LNCAP (cell line): Measurements from ENCODE around the gene HS3ST4.

ENCODE experiments used
- TF ChIP-seq, protein P1 (sequence below): fragments of 450-650 bp; IDR thresholded peaks from 2 replicates; pipeline ENCODE4 v1.5.1; 2017; ENCODE audit warnings: mild to moderate bottlenecking

The HS3ST4 gene

DNA sequence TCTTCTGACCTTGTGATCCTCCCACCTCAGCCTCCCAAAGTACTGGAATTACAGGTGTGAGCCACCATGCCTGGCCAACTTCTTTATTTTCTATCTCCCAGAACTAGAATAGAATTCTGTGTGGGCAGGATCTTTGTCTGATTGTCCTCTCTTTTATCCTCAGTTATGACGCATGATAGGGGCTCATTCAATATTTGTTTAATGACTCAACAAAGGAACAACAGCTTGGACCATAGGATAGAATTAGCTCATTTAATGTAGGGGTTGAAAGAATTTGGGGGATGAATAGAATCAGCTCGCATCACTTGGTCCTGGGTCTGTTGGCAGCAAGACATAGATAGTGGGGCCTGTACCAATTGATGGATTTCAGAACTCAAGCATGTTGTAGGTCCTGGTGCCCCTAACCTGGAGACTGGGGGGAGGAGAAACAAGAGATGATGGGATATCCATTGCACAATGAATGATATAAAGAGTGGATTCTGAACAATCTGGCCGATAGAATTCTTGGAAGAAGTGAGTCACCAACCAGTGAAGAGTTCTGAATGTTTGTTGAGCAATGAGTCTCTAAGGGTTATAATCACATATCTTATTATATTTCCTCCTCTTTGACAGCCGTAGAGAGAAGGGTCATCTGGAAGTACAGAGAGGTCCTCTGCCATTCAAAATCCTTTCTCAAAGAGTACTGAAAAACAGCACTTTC lies 250.2 kb downstream of the HS3ST4 start:
- TF ChIP-seq, protein P1, sequence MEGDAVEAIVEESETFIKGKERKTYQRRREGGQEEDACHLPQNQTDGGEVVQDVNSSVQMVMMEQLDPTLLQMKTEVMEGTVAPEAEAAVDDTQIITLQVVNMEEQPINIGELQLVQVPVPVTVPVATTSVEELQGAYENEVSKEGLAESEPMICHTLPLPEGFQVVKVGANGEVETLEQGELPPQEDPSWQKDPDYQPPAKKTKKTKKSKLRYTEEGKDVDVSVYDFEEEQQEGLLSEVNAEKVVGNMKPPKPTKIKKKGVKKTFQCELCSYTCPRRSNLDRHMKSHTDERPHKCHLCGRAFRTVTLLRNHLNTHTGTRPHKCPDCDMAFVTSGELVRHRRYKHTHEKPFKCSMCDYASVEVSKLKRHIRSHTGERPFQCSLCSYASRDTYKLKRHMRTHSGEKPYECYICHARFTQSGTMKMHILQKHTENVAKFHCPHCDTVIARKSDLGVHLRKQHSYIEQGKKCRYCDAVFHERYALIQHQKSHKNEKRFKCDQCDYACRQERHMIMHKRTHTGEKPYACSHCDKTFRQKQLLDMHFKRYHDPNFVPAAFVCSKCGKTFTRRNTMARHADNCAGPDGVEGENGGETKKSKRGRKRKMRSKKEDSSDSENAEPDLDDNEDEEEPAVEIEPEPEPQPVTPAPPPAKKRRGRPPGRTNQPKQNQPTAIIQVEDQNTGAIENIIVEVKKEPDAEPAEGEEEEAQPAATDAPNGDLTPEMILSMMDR = no peak

DNA sequence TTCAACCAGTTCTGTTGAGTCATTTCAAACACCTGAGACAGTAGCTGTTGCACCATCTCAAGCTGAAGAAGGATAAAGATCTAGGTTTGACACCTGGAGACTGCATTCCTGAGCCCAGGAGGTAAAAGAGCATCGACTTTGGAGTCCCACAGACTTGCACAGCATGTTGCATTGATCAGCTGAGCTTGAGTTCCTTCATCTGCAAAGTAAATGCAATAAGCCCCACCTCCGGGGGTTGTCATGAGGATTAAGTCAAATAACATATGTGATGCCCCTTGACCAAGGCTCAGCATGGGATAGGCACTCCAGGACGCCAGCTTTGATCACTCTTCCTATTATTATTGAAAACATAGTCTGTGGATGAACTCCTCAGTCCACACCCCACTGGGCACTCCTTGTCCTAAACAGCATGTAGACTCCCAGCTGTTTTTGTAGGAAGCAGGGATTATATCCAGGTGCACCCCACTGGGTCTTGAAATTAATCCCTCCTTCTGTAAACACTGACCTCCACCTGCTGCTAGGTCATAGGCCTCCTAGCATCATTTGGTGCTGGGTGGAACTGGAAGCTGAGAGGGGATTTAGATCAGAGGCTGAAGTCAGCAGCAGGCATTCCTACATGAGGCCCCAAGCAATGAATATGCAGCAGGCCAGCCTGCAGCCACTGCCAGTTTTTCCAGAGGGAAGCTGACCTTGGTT lies 259.0 kb downstream of the HS3ST4 start:
- TF ChIP-seq, protein P1 = no peak

DNA sequence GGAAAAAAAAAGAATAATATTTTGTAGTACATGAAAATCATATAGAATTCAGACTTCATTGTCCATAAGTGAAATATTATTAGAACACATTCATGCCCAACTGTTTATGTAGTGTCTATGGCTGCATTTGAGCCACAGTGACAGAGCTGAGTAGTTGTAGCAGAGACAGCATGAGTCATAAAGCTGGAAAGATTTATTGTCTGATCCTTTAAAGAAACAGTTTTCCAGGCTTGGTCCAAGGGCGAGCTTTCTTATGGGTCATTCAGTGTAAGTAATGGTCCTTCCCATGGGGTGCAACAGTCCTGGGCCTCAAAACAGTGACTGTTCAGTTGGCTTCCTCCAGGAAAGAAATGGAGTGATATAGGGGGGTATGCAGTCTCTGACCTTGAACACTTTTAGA lies 260.2 kb downstream of the HS3ST4 start:
- TF ChIP-seq, protein P1 = no peak

DNA sequence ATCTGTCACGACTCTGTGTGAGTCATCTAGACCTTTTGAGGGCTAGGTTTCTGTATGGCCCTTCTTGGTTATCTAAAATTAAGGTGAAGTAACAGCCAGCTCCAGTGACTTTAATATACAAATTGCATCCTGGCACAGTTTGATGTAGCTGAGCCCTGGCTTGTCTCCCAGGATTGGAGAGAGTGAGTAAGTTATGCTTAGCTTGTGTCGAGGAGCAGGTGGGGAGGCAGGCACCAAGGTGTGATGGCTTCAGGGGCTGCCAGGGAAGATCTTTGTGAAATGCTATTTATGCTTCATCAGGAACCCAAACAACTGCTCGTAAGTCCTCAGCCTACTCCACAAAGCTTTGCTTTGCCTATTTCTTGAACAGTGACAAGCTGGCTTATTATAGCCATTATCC lies 261.2 kb downstream of the HS3ST4 start:
- TF ChIP-seq, protein P1 = no peak

DNA sequence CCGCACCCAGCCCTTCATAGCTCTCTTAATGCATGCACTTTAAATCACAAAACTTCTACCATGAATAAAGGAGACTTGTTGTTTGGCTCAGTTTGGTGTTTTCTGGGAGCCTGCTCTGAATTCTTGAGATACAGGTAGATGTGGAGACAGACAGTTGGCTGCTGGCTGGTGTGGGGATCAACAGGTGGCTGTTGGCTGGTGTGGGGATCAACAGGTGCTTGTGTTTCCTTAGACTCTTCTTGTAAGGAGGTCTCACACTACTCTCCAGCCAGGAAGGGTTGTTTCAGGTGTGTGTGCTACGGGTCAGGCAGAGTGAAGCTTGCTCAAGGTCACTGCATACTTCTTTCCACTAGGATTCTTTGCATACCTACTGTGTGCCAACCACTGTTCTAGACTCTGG lies 265.9 kb downstream of the HS3ST4 start:
- TF ChIP-seq, protein P1 = no peak

DNA sequence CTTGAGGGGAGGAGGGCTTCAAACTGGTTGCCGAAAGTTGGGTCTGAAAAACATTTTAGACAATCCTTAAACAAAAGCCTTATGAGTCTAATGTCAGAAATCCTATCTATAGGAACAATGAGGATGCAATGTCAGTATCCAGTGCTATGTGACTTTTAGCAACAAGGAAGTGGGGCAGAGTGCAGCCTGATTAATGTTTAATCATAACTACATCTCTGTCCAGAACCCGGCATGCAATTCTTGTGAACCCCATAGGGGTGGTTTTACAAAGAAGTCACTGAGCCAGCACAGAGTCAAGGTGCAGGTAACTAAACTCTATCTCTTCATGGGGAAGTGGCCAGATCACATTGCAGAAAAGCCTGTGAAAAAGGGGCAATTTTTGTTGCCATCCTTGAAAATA lies 267.5 kb downstream of the HS3ST4 start:
- TF ChIP-seq, protein P1 = no peak

DNA sequence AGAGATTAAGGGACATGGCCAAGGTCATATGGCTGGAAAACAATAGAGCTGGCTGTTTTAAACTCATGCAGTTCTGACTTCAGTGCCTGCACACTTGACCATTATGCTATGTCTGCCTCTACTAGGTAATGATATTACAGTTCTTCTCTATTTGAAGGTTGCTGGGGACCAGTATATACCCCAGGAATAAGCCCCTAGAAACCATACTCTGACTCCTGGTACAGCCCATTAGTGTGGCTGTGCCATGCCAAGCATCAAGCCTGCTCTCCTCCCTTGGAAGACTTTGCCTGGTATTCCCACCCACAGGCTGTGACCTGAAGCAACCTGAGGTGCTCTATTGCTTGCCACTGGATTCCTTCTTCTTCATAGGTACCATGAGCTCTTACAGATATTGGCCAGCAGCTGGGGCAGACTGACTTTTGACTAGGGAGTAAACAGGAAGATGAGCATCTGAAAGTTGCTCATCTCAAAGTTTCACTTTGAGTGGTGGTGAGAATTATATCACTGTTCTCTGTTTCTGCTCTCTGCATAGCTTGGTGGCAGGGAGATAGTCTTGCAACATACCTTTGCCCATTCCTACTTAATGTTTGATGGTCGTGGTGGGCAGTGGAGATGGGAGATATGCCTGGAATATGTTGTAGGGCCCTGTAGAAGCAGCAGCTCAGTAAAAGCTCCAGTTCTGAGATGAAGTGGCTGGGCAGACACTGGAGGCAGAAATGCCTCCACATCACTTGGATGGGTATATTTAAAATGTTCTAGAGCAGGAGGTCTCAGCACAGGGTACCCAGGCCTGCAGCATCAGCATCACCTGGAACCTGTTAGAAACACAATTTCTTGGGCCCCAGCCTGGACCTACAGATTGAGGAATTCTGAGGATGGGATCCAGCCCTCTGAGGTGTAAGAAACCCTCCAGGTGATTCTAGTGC lies 274.7 kb downstream of the HS3ST4 start:
- TF ChIP-seq, protein P1 = no peak
